OCI-LY1 (cell line): ENCODE data around the gene PLPP6.

Source experiments
- H2AFZ ChIP-seq: fragments of 200-600 bp; sonication (generic), shearing (Covaris generic); 2 replicates; pipeline ENCODE4 v1.6.0; 2014; ENCODE audit warnings: antibody characterized with exemption, mild to moderate bottlenecking, low read length
- H3F3A ChIP-seq: fragments of 200-600 bp; sonication (generic), shearing (Covaris generic); 2 replicates; pipeline ENCODE4 v1.6.0; 2014; ENCODE audit warnings: mild to moderate bottlenecking, antibody characterized with exemption, low read length, moderate library complexity; ENCODE audit not compliant: insufficient read depth
- H3K27ac ChIP-seq: fragments of 200-600 bp; sonication (generic); 2 replicates; pipeline ENCODE4 v1.5.1; 2014; ENCODE audit warnings: low read length, mixed run types, mild to moderate bottlenecking, low read depth; ENCODE audit not compliant: poor library complexity, severe bottlenecking
- H3K27me3 ChIP-seq: fragments of 200-600 bp; sonication (generic); 2 replicates; pipeline ENCODE4 v1.6.0; 2014; ENCODE audit warnings: antibody characterized with exemption, mild to moderate bottlenecking, low read length, moderate library complexity; ENCODE audit not compliant: insufficient read depth
- H3K36me3 ChIP-seq: fragments of 200-600 bp; sonication (generic); 2 replicates; pipeline ENCODE4 v1.6.1; 2014; ENCODE audit warnings: mild to moderate bottlenecking, antibody characterized with exemption, low read length, moderate library complexity, mixed read lengths; ENCODE audit not compliant: insufficient read depth
- H3K4me1 ChIP-seq: fragments of 200-600 bp; sonication (generic); 2 replicates; pipeline ENCODE4 v1.5.1; 2014; ENCODE audit warnings: mild to moderate bottlenecking, low read length, moderate library complexity; ENCODE audit not compliant: insufficient read depth, severe bottlenecking
- H3K4me2 ChIP-seq: fragments of 200-600 bp; sonication (generic), shearing (Covaris generic); 2 replicates; pipeline ENCODE4 v1.6.1; 2014; ENCODE audit warnings: low read length
- H3K4me3 ChIP-seq: fragments of 200-600 bp; sonication (generic); 2 replicates; pipeline ENCODE4 v1.5.1; 2014; ENCODE audit warnings: low read length, low read depth, mild to moderate bottlenecking, mixed read lengths; ENCODE audit not compliant: poor library complexity, severe bottlenecking
- H3K79me2 ChIP-seq: fragments of 200-600 bp; shearing (Covaris generic); 2 replicates; pipeline ENCODE4 v1.6.1; 2016; ENCODE audit warnings: mixed run types, low read length, mixed read lengths; ENCODE audit not compliant: insufficient read depth
- H3K9ac ChIP-seq: fragments of 200-600 bp; sonication (generic), shearing (Covaris generic); 2 replicates; pipeline ENCODE4 v1.6.1; 2014; ENCODE audit warnings: mild to moderate bottlenecking, low read length, mixed read lengths
- H3K9me2 ChIP-seq: fragments of 200-600 bp; sonication (generic), shearing (Covaris generic); 2 replicates; pipeline ENCODE4 v1.6.1; 2014; ENCODE audit warnings: low read depth, mild to moderate bottlenecking, low read length, mixed read lengths
- H3K9me3 ChIP-seq: fragments of 200-600 bp; shearing (Covaris generic); 2 replicates; pipeline ENCODE4 v1.6.1; 2014; ENCODE audit warnings: low read length, mixed read lengths
- H4K20me1 ChIP-seq: fragments of 200-600 bp; sonication (generic), shearing (Covaris generic); 2 replicates; pipeline ENCODE4 v1.6.0; 2016; ENCODE audit warnings: mild to moderate bottlenecking, low read length; ENCODE audit not compliant: insufficient read depth
- CTCF ChIP-seq: fragments of 200-600 bp; sonication (generic), shearing (Covaris generic); IDR thresholded peaks from 2 replicates; pipeline ENCODE4 v1.5.1; 2017; ENCODE audit warnings: mild to moderate bottlenecking, antibody characterized with exemption, low read length, moderate library complexity, mixed read lengths
- EZH2 ChIP-seq: fragments of 200-600 bp; sonication (generic), shearing (Covaris generic); IDR thresholded peaks from 2 replicates; pipeline ENCODE4 v1.8.0; 2017; ENCODE audit warnings: borderline replicate concordance, mixed run types, mild to moderate bottlenecking, antibody characterized with exemption, low read length, moderate library complexity, mixed read lengths

PLPP6 gene

GRCh38 chr9:4714266-4715016 is 52.3 kb downstream of the PLPP6 start:
- Histone ChIP-seq H3F3A (no peaks in the 10 kb centered on the region), H3K9ac (no peak overlapping the region), H3K27ac (no peak overlapping the region), H4K20me1 (no peaks in the 10 kb centered on the region), H3K4me3 (no peak overlapping the region), H3K4me1 (no peaks in the 10 kb centered on the region), H3K27me3 (no peaks in the 10 kb centered on the region), H3K9me3 (peaks cover 7% of the 10 kb centered on the region), H3K4me2 (no peak overlapping the region), H3K36me3 (peaks cover 93% of the 10 kb centered on the region), H3K9me2 (no peaks in the 10 kb centered on the region), H2AFZ (no peak overlapping the region), H3K79me2 (no peaks in the 10 kb centered on the region)
- TF ChIP-seq EZH2 (no peak), CTCF (no peak)
